Measurements from ENCODE around the gene GCA. TPM values are rescaled to one million over a fixed set of nuclear protein-coding genes. Genes with fewer than 3 reads are reported as not detected.

Gene GCA
- total and polyA plus RNA-seq, 2 of the 13 experiments (the other 11 are each of a cell fraction or from before 2014, with no cell fraction given), result 42.0 to 48.3 TPM

DNA sequence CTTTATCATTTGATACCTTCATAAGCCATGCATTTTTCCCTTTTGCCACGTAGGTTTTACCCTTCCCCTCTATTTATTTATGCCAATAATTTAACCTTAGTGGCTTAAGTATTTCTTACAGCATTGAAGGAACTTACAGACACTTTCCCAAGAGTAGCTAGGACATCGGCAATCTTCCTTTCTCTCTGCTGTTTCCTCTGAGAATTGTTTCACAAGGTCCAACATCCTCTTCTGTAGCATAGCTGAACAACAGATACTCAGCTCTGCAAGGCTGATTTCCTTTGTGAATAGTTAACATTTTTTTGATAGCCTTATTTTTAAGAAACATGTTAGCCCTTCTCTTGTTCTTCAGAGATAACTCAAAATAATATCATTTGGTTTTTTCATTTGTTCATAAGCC lies 1.1 kb upstream of the GCA start:
- POLR2A ChIA-PET, result interaction anchor here (2.3 kb wide), 1 partner anchor 24 kb away, joined by 20 read pairs; the partner anchor contains the start of gene IFIH1
- no peak for ATAC-seq
- H3K4me2 ChIP-seq (ENCODE audit: low read depth, low read length), result peak overlapping the region; percentile 92
- peaks cover 13% of the 10 kb centered on the region for H3K79me2 ChIP-seq (ENCODE audit: insufficient read depth, low read length)
- no peak overlapping the region for H2AFZ ChIP-seq (ENCODE audit: low read length)
- DNase-seq (ENCODE audit: low spot score), result no peak
- intact Hi-C loops (cut with micrococcal nuclease; ENCODE audit: unreplicated experiment), result loop anchor here (5.0 kb wide), 1 partner anchor 239 kb away; no protein-coding TSS in a partner anchor
- H3K36me3 ChIP-seq (replicated peaks in 1 of 2; ENCODE audit: control insufficient read depth in 1 of 2, insufficient read depth in 2 of 2, low read length in 2 of 2), result no peaks in the 10 kb centered on the region
- in situ Hi-C loops (cut with HindIII; ENCODE audit: extremely low pct_ligation_motif_present, low pct_unique_long_range_greater_than_20kb), result no loop called here
- 7% methylated on average over 2 of the region's 2 CpGs for whole genome bisulfite sequencing (ENCODE audit: low lambda C conversion rate)
- FAIRE-seq, result no peak
- no peaks in the 10 kb centered on the region; a peak in 1 of 5 replicates for H3K27me3 ChIP-seq (ENCODE audit: control insufficient read depth in 1 of 2, insufficient read depth in 2 of 2, low read length in 2 of 2)
- no peak overlapping the region for H3K27ac ChIP-seq (ENCODE audit: extremely low read length, insufficient read depth, low read length)
- no peak overlapping the region for H3K9ac ChIP-seq (ENCODE audit: insufficient read depth, low read depth, low read length)
- no peak overlapping the region for H3K4me3 ChIP-seq (replicated peaks in 1 of 3; ENCODE audit: insufficient read depth in 1 of 3, low read depth in 2 of 3, low read length in 3 of 3)
- H4K20me1 ChIP-seq (ENCODE audit: insufficient read depth, low read length), result no peaks in the 10 kb centered on the region
- H3K4me1 ChIP-seq (ENCODE audit: insufficient read depth, low read length), result peaks cover 22% of the 10 kb centered on the region
- no peaks in the 10 kb centered on the region for H3K9me3 ChIP-seq (ENCODE audit: low read length)
- CTCF ChIA-PET (ENCODE audit: low intra/inter-chr PET ratio, low total read pairs), result no interaction called here
- TF ChIP-seq KMT2B (CRISPR knock-in tag; IDR thresholded peaks at IDR 0.05), result no peak
- no TSS peak for BruUV-seq (replicated peaks)

DNA sequence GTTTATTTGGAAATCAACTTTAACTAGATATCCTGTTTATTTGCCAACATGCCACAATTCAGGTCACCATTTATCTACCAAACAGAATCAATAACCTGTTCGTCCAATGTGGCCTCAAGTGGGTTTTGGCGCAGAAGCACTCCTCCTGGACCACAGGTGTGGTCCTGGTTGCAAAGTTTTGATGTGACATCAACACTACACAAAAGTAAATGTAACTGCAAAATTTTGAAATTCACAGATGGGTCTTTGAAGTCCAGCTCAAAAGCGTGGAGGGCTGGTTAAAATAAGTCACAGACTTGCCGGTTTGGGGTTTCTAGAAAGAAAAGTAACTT lies 474 bp upstream of the GCA start:
- no peaks in the 10 kb centered on the region for H3K9me3 ChIP-seq (ENCODE audit: low read length)
- peaks cover 22% of the 10 kb centered on the region for H3K4me1 ChIP-seq (ENCODE audit: insufficient read depth, low read length)
- no peak for ATAC-seq
- peaks cover 13% of the 10 kb centered on the region for H3K79me2 ChIP-seq (ENCODE audit: insufficient read depth, low read length)
- POLR2A ChIA-PET, result interaction anchor here (1.0 to 2.3 kb wide), 3 partner anchors 9 to 231 kb away, joined by 8 to 20 read pairs (median 8); partner anchors contain the start of gene IFIH1
- TF ChIP-seq PRPF4 (IDR thresholded peaks at IDR 0.05; ENCODE audit: low read depth, low read length, poor library complexity, severe bottlenecking), result no peak
- TF ChIP-seq NFKBIZ (CRISPR knock-in tag; IDR thresholded peaks at IDR 0.05), result 0 out of 2 replicates have a peak, but pooled peaks have one; percentile 2
- no peak for TF ChIP-seq FOXO1 (CRISPR knock-in tag; IDR thresholded peaks at IDR 0.05)
- 0 out of 2 replicates have a peak, but pooled peaks have one; percentile 21 for TF ChIP-seq ISX (CRISPR knock-in tag; conservative IDR thresholded peaks at IDR 0.05)
- TF ChIP-seq CREB1 (IDR thresholded peaks at IDR 0.05), result no peak
- TF ChIP-seq CREB1 (CRISPR knock-in tag; IDR thresholded peaks at IDR 0.05), result peak; percentile 58; the same call in 1 of the 2 replicates
- TF ChIP-seq STAG1 (CRISPR knock-in tag; IDR thresholded peaks at IDR 0.05), result 0 out of 2 replicates have a peak, but pooled peaks have one; percentile 11
- TF ChIP-seq ZNF766 (CRISPR knock-in tag; IDR thresholded peaks at IDR 0.05; ENCODE audit: borderline replicate concordance), result 0 out of 2 replicates have a peak, but pooled peaks have one; percentile 8
- TF ChIP-seq FOXC1 (CRISPR knock-in tag; IDR thresholded peaks at IDR 0.05; ENCODE audit: borderline replicate concordance), result 0 out of 2 replicates have a peak, but pooled peaks have one; percentile 9
- 0 out of 2 replicates have a peak, but pooled peaks have one; percentile 42 for TF ChIP-seq TEAD2 (CRISPR knock-in tag; IDR thresholded peaks at IDR 0.05)
- peak; percentile 84; the same call in 1 of the 2 replicates for TF ChIP-seq EHMT2 (IDR thresholded peaks at IDR 0.05; ENCODE audit: borderline replicate concordance, low read depth, low read length)
- TF ChIP-seq ZNF569 (CRISPR knock-in tag; IDR thresholded peaks at IDR 0.05; ENCODE audit: borderline replicate concordance), result 0 out of 2 replicates have a peak, but pooled peaks have one; percentile 8
- TF ChIP-seq ZNF256 (CRISPR knock-in tag; conservative IDR thresholded peaks at IDR 0.05), result no peak
- no peaks in the 10 kb centered on the region for H3K36me3 ChIP-seq (replicated peaks in 1 of 2; ENCODE audit: control insufficient read depth in 1 of 2, insufficient read depth in 2 of 2, low read length in 2 of 2)
- no peaks in the 10 kb centered on the region for H4K20me1 ChIP-seq (ENCODE audit: insufficient read depth, low read length)
- H3K9ac ChIP-seq (ENCODE audit: insufficient read depth, low read depth, low read length), result peak overlapping the region; percentile 45; the same call in 1 of the 2 replicates
- intact Hi-C loops (cut with micrococcal nuclease; ENCODE audit: unreplicated experiment), result loop anchor here (5.0 kb wide), 1 partner anchor 239 kb away; no protein-coding TSS in a partner anchor
- H3K27me3 ChIP-seq (ENCODE audit: control insufficient read depth in 1 of 2, insufficient read depth in 2 of 2, low read length in 2 of 2), result no peaks in the 10 kb centered on the region; a peak in 1 of 5 replicates
- in situ Hi-C loops (cut with HindIII; ENCODE audit: extremely low pct_ligation_motif_present, low pct_unique_long_range_greater_than_20kb), result no loop called here
- CTCF ChIA-PET (ENCODE audit: low intra/inter-chr PET ratio, low total read pairs), result no interaction called here
- no peak overlapping the region for H3K27ac ChIP-seq (ENCODE audit: extremely low read length, insufficient read depth, low read length)
- no peak for FAIRE-seq
- peak overlapping the region; percentile 38 to 90 (median 51) for H3K4me3 ChIP-seq (replicated peaks in 1 of 3; ENCODE audit: insufficient read depth in 1 of 3, low read depth in 2 of 3, low read length in 3 of 3)
- BruUV-seq (replicated peaks), result TSS peak; percentile 76
- no peak for DNase-seq (ENCODE audit: low spot score)
- peak overlapping the region; percentile 95 for H2AFZ ChIP-seq (ENCODE audit: low read length)
- 22% methylated on average over 4 of the region's 4 CpGs for WGBS (ENCODE audit: low lambda C conversion rate)
- H3K4me2 ChIP-seq (ENCODE audit: low read depth, low read length), result peak overlapping the region; percentile 92
